HG03521 (cell line): ENCODE data around the gene NRL.

ENCODE experiments used
- ATAC-seq: cut with Tn5 transposase; IDR thresholded peaks from one replicate; pipeline ENCODE4 v1.9.1; 2021; ENCODE audit warnings: mild to moderate bottlenecking, moderate library complexity; ENCODE audit not compliant: unreplicated experiment

NRL gene

GRCh38 chr14:24114532-24115421 is at the start of gene NRL, which contains the start of gene DCAF11:
Gene NRL, minus strand, starts transcription at chr14:24114949. Its CDS starts 32,101 bp downstream, at chr14:24082848.
Gene DCAF11, plus strand, starts transcription at chr14:24114777. Its CDS starts 818 bp downstream, at chr14:24115595.
- ATAC-seq: peak; percentile 78

GRCh38 chr14:24162093-24162492 is 47.3 kb upstream of the NRL start:
- ATAC-seq: no peak

- ATAC-seq: peak; percentile 77
These were observed 46.4 kb upstream of the NRL start, which contains the start of gene IRF9 for GRCh38 chr14:24160850-24161804. Gene IRF9, plus strand, starts transcription at chr14:24161265. Its CDS starts 880 bp downstream, at chr14:24162145.

GRCh38 chr14:24160499-24160849 is 45.7 kb upstream of the NRL start:
- ATAC-seq: no peak

- no peak for ATAC-seq
These were observed 45.2 kb upstream of the NRL start for GRCh38 chr14:24159777-24160498.

- no peak for ATAC-seq
These were observed 42.6 kb upstream of the NRL start for GRCh38 chr14:24157331-24157730.

- ATAC-seq: no peak
These were observed 42.1 kb upstream of the NRL start for GRCh38 chr14:24156840-24157239.

GRCh38 chr14:24155100-24155499 is 40.4 kb upstream of the NRL start:
- ATAC-seq: no peak

GRCh38 chr14:24151404-24152080 is 36.8 kb upstream of the NRL start:
- no peak for ATAC-seq

- ATAC-seq: no peak
These were observed 36.2 kb upstream of the NRL start for GRCh38 chr14:24150993-24151392.

- no peak for ATAC-seq
These were observed 35.8 kb upstream of the NRL start for GRCh38 chr14:24150567-24150966.

- no peak for ATAC-seq
These were observed 35.3 kb upstream of the NRL start for GRCh38 chr14:24150061-24150460.

- no peak for ATAC-seq
These were observed 34.7 kb upstream of the NRL start for GRCh38 chr14:24149302-24149969.

- no peak for ATAC-seq
These were observed 33.1 kb upstream of the NRL start for GRCh38 chr14:24147761-24148428.

GRCh38 chr14:24146978-24147760 is 32.4 kb upstream of the NRL start, which contains the start of gene RNF31:
Gene RNF31, plus strand, starts transcription at chr14:24147498. Its CDS starts 201 bp downstream, at chr14:24147699.
- ATAC-seq: peak; percentile 79

GRCh38 chr14:24146453-24146977 is 31.8 kb upstream of the NRL start, which contains the start of gene PSME2:
Gene PSME2, minus strand, starts transcription at chr14:24146610. Its CDS starts 29 bp downstream, at chr14:24146581.
- peak; percentile 58 for ATAC-seq

- no peak for ATAC-seq
These were observed 31.1 kb upstream of the NRL start for GRCh38 chr14:24145690-24146452.
